Nucleus accumbens (tissue), 56 donors: ENCODE measurements around the gene OR4C46.
"Not testable (repeated sequence)": the region's sequence is repeated elsewhere in the genome, so short reads cannot be mapped to it uniquely, and the experiment has no call there.

Experiments used
- DNase-seq, 56 donors: peaks; one replicate each; lab custom pipeline; 2025; lab: John Stamatoyannopoulos, UW

OR4C46 gene

DNA sequence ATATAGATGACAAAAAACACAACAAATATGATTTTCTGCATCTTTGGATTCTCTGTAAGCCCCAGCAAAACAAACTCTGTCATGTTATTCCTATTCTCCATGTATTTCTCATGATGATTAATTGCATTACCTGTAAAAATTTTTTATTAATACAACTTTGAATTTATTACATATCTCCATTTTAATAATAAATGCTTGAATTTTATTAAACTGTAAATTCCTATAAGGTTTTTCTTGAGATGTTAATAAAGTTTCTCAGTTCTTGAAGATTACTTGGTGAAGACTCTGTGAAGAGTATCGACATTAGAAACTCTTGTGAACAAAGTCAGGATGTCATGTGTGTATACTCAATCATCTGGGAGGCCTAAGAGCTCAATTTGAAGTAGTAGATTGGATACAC lies at the start of gene OR4C46:
TSS of gene OR4C46 (minus strand) at position 101 of the 400 bp plus-strand sequence. CDS start at position 101, 0 bp downstream.
- no peak for DNase-seq

DNA sequence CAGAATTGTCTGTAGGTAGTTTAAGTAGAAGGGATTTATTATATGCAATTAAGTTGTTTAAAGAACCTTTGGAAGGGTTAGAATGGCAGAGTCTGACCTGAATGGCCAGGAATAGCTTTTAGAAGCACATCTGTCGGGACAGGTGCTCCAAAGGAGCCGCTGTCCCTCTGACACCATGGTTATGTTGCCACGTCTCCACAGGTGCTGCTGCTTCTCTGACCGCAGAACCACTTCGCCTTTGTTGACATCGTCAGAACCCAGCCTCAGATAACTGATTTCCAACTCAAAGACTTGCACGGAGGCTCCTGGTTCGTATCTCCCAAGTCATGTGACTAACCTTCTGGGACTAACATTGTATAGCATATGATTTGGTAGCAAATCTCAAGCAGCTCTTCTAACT lies 41.8 kb upstream of the OR4C46 start:
- DNase-seq, result not testable (repeated sequence)

DNA sequence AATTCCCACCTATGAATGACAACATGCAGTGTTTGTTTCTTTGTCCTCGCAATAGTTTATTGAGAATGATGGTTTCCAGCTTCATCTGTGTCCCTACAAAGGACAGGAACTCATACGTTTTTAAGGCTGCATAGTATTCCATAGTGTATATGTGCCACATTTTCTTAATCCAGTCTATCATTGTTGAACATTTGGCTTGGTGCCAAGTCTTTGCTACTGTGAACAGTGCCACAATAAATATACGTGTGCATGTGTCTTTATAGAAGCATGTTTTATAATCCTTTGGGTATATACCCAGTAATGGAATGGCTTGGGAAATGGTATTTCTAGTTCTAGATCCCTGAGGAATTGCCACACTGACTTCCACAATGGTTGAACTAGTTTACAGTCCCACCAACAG lies 42.4 kb downstream of the OR4C46 start:
- not testable (repeated sequence) for DNase-seq

DNA sequence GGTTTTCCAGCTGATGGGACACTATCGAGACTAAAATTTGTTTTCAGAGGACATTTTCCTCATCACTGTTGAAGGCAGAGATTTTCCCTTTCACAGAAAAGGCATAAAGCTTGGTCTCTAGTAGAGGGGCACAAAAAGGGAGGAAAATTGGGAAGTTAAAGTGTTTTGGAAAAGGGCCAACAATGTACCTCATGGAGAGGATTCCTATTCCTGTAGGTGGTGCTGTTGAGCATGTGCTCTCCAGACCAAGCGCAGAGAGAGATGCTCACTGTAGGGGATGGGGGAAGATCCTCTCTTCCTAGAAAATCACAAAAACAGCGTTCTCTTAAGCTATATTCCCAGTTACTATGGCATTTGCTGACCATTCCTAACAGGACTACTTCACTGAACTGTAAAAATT lies 44.9 kb downstream of the OR4C46 start:
- no peak for DNase-seq

DNA sequence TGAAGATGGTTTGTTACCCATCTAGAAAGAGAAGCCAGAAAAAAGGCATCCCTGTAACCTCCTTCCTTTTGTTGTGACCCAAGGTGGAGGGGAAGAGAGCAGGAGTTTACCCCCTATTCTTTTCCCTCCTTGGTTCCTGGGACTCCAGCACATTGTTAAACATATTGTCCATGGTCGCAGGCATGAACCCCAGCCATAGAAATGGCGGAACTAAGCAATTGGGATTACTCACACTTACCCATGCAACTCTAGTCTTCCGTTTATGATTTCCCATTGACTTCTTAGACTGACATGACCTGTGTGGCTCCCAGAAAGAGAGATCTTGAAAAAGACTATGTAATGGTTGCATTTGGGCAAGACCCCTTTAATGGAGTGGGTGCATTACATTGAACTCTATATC lies 45.4 kb downstream of the OR4C46 start:
- DNase-seq, result no peak
